Activated effector memory CD4-positive, alpha-beta T cell treated with Interleukin-2 at 50 U/mL for 16 hours (primary cell): ENCODE results near the gene GSTP1.
"Not testable (repeated sequence)": the region's sequence is repeated elsewhere in the genome, so short reads cannot be mapped to it uniquely, and the experiment has no call there.

Experiments used
- DNase-seq: peaks from one replicate; pipeline ENCODE4 v3.0.0-alpha.2; 2020

Gene GSTP1

DNA sequence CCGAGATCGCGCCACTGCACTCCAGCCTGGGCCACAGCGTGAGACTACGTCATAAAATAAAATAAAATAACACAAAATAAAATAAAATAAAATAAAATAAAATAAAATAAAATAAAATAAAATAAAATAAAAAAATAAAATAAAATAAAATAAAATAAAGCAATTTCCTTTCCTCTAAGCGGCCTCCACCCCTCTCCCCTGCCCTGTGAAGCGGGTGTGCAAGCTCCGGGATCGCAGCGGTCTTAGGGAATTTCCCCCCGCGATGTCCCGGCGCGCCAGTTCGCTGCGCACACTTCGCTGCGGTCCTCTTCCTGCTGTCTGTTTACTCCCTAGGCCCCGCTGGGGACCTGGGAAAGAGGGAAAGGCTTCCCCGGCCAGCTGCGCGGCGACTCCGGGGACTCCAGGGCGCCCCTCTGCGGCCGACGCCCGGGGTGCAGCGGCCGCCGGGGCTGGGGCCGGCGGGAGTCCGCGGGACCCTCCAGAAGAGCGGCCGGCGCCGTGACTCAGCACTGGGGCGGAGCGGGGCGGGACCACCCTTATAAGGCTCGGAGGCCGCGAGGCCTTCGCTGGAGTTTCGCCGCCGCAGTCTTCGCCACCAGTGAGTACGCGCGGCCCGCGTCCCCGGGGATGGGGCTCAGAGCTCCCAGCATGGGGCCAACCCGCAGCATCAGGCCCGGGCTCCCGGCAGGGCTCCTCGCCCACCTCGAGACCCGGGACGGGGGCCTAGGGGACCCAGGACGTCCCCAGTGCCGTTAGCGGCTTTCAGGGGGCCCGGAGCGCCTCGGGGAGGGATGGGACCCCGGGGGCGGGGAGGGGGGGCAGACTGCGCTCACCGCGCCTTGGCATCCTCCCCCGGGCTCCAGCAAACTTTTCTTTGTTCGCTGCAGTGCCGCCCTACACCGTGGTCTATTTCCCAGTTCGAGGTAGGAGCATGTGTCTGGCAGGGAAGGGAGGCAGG is at the start of gene GSTP1:
GSTP1 (plus strand) TSS at position 566 of the 958 bp plus-strand sequence; CDS start at position 598, 32 bp downstream.
- DNase-seq, result peak; percentile 71

DNA sequence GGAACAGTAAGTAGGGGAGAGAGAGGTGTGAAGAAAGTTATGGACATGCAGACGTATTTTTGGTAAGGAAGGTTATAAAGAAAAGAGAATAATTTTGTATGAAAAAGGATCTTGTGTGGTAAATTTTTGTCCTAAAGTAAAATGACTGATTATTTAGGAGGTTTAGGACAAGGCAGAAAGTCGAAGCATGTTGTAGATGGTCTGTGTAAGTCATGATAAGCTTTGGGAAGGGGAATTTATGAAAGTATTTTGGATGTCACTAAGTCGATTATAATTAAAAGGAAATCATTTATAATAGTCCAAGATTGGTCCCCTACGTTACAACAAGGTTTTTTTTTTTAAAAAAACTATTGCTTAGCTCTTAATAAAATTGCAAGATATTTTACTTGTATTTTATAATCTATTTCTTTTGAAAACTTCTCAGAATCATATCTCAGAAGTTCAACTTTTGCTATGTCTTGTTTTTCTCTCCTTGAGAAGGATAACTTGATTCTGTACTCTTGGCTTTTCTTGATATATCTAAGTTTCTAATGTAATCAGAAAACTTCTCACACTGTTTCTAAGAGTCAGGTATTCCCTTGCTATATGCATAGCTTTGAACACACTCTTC is 49.4 kb upstream of the GSTP1 start:
- DNase-seq, result no peak

DNA sequence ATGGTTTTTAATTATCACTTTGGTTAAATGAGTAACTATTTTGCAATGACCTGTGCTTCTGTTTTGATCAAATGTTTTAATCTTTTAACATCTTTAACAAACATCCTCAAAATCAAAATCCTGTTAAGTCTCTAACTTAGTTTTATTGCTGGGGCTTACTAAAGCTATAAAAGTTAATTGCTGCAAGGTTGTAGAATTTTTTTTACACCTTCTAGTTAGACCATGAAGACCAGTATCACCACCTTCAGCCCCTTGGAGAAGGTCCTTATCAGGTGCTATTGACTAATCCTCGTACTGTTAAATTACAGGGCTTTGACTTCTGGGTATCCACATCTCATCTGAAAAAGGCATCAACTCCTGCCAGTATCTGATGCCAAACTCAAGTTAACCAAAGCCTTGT is 48.1 kb upstream of the GSTP1 start:
- no peak for DNase-seq

DNA sequence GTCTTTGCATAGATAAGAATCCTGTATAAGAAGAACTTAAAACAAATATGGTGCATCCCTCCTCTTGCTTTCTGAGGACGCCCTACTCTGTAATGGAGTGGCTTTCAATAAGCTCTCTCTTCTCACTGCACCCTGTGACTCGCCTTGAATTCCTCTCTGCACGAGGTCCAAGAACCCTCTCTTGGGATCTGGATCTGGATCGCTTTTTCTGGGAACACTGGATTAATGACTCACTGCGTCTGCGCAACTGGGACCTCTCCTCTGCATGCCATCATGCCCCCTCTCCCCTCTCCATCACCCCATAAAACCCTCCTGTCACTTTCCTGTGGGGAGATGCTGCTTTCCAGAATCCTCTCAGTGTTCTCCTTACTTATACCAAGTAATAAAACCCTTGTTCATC is 45.3 kb upstream of the GSTP1 start:
- DNase-seq, result no peak

DNA sequence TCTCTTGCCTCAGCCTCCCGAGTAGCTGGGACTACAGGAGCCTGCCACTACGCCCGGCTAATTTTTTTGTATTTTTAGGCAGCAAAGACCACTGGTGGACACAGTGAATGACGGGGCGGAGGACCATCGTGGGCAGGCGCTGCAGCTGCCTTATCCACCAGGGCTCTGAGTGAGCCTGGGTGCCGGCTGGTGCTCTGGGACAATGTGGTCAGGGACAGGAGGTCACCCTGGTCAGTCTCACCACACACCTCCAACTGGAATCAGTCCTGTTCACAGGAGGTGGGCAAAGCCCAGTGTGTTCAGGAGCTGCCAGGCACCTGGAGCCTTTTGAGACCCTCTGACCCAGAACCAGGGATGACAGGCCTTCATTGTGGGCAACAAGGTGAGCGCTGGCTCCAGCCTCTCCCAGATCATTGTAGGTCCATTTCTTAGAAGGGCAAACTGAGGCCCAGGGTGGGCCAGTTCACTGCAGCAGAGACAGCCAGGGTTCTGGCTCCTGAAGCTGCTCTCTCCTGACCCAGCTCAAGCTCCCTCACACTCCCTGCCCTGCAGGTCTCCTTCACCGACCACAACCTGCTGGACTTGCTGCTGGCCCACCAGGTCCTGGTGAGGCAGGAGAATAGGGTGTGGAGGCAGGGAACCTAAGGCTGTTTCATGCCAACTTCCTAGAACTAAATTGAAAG is 44.6 kb upstream of the GSTP1 start:
- no peak for DNase-seq

- no peak for DNase-seq
Observed at GRCh38 chr11:67539550-67539949, 44.1 kb upstream of the GSTP1 start.

DNA sequence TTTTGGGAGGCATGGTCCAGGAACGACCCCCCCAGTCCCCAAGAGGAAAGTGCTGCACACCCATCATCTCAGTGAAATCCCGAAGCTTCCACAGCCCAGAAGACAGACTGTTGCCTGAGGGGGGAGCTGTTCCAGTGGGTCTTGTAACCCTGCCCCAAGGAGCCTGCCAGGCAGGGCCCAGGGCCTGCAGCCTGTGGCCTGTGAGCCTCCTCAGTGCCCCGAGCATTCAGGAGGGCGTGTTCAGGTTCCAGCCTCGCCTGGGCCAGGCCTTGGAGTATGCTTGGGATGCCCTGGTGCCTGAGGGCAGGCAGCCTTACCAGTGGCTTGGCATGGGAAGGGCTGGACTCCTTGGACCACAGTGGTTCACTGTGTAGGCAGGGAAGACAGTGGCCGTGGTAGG is 42.4 kb upstream of the GSTP1 start:
- no peak for DNase-seq

DNA sequence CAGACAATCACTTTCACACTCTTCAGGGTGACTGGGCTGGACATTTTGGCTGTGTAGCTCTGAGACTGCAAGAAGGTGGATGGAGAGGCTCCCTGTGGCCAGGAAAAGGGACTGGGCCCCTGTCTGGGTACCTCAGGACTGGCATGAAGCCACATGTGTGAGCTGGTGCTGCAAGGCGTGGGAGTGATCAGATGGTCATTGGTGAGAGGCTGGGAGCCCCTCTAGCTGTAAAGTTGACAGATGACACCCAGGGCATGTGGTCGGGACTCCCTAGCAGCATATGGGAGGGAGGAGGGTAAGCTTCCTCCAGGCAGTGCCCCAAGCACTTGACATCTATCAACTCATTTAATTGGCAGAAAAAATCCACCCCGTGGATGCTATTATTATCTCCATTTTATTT is 41.4 kb upstream of the GSTP1 start:
- DNase-seq, result no peak

DNA sequence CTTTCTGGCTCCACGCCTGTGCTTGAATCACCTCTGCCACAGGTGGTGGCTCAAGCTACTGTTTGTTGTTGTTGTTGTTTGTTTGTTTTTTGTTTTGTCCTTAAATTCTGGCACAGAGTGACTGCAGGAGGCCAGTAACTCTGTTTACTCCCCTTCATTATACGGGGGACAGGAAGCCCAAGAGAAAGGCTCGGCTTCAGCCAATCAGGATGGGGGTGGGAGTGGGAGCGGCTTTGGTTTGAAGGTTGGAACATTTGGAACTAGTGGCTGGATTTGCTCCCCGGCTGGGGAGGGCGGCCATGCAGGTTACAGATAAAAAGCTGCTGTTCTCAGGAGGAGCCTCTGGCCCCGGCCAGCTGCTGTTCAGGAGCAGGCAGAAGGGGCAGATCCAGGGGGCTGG is 40.6 kb upstream of the GSTP1 start:
- no peak for DNase-seq

DNA sequence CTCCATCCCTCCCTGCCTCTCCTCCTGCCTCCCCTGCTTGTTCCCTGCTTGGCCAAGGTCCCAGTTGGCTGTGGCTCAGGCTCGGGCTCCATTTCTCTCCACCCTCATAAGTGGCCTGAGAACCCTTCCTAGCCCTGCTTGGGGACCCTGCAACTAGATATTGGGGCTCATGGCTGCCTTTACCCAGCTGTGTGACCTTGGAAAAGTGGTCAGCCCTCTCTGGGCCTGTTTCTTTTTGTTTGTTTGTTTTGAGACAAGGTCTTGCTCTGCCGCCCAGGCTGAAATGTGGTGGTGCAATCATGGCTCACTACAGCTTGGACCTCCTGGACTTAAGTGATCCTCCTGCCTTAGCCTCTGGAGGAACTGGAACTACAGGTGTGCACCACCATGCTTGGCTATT is 40.0 kb upstream of the GSTP1 start:
- no peak for DNase-seq

DNA sequence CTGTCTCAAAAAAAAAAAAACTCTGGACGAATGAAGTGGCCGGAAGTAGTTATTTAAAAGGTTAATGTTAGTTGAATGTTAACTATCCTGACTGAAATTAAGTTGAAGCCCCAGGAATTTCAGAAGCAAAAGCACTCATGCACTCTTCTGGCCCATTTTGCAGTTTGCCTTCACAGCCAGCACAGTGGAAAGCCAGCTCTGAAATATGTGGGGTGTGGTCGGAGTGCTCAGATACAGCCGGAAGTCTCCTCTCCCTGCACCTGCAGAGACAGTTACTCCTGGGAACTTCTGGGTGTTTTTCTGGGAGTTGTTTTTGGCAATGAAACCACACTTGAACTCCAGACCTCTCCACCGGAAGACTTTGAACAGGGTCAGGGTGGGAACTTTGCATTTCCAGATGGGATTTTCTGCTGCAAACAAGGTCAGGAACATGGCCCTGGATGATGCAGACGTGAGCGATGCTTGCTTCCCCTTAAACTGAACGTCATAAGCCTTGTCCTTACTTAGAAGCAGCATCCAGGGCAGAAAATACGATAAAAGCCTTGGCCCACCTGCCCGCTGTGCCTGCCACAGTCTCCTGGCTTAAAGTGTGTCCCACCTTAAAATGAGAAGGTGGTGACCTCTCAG is 38.9 kb upstream of the GSTP1 start:
- DNase-seq, result no peak

DNA sequence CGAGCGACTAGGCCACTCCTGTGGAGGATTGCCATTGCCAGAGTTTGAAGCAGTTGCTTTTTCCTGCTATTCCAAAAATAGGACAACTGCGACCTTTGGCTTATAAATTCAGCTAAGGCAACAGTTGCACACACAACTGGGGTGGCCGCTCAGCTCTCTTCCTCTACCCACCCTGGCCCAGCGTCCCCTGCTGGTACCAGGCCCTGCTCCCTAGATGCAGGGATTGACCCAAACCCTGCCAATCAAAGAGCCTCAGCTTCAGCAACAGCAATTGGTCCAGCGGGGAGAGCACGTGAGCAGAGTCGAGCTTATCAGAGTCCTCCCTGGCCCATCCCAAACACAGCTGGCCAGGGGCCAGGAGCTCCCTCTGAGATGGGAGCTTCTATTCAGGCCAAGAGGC is 38.3 kb upstream of the GSTP1 start:
- DNase-seq, result no peak

DNA sequence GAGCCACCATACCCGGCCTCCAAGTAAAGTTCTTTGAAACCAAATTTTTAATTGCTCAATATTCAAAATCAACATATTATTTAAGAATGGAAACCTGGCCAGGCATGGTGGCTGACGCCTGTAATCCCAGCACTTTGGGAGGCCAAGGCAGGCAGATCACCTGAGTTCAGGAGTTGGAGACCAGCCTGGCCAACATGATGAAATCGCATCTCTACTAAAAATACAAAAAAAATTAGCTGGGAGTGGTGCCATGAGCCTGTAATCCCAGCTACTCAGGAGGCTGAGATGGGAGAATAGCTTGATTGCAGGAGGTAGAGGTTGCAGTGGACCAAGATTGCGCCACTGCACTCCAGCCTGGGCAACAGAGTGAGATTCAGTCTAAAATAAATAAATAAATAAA is 35.5 kb upstream of the GSTP1 start:
- DNase-seq, result not testable (repeated sequence)

- no peak for DNase-seq
Observed at GRCh38 chr11:67548555-67549110, 35.0 kb upstream of the GSTP1 start.

- DNase-seq, result no peak
Observed at GRCh38 chr11:67551127-67551526, 32.5 kb upstream of the GSTP1 start.

GRCh38 chr11:67551697-67552096 is 31.9 kb upstream of the GSTP1 start:
- not testable (repeated sequence) for DNase-seq

DNA sequence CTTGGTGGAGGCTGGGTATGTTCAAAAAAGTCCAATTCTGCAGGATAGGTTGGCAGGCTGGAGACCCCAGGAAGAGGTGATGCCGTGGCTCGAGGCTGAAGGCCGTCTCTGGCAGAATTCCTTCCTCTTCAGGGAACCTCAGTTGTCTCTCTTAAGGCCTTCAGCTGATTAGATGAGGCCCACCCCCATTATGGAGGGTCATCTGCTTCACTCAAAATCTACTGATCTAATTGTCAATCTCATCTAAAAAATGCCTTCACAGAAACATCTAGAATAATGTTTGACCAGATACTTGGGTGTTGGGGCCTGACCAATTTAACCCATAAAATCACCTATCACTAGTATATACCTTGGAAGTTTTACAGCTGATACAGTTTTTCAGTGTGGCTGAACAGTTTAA is 27.4 kb upstream of the GSTP1 start:
- DNase-seq, result no peak

GRCh38 chr11:67558084-67558772 is 25.4 kb upstream of the GSTP1 start:
- no peak for DNase-seq

DNA sequence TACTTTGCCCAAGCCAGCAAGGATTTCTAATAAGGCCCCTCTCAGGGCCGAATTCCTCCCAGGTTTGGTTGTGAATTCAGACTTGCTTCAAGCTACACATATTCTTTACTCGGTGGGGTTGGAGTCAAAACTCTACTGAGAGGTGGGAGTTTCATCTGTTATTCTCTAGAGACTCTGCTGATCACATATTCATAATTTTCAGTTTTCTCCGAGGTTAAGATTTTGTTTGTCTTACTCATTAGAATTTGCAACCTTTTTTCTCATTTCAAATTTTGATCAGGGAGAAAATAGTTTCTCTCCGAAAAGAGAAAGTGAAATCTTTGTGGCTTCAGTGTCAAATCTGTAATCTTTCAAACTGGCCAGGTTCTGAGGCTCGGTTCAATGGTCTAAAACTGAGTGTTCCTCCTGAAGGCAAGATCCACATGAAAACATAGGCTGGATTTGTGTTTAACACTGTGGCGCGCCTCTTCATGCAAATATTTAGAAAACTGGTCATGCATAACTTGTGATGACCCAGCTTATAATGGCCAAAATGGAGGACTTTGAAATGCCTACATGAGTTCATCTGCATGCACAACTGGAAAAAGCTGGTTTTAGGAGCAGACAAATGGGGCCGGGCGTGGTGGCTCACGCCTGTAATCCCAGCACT is 21.5 kb upstream of the GSTP1 start:
- no peak for DNase-seq

GRCh38 chr11:67562963-67563704 is 20.5 kb upstream of the GSTP1 start:
- DNase-seq, result no peak

GRCh38 chr11:67563705-67564114 is 19.9 kb upstream of the GSTP1 start:
- not testable (repeated sequence) for DNase-seq
